GM12878 (cell line): ENCODE results near the gene CHMP1B. TPM values are rescaled to one million over a fixed set of nuclear protein-coding genes. Genes with fewer than 3 reads are reported as not detected.

Source experiments
- ASH2L ChIP-seq: fragments of 300-600, 200-600 bp; sonication (generic); IDR thresholded peaks from 2 replicates; pipeline ENCODE4 v1.6.1; 2017; ENCODE audit warnings: low read depth, mild to moderate bottlenecking, borderline replicate concordance
- BACH1 ChIP-seq: fragments of 450-650 bp; IDR thresholded peaks from 2 replicates; pipeline ENCODE4 v1.6.1; 2017; ENCODE audit warnings: mild to moderate bottlenecking, borderline replicate concordance
- BCL11A ChIP-seq: IDR thresholded peaks from 2 replicates; pipeline ENCODE4 v1.6.1; 2011; ENCODE audit warnings: low read depth, low read length
- BMI1 ChIP-seq: fragments of 450-650 bp; IDR thresholded peaks from 2 replicates; pipeline ENCODE4 v1.6.1; 2016; ENCODE audit warnings: mild to moderate bottlenecking, moderate library complexity, borderline replicate concordance
- CREB1 ChIP-seq: IDR thresholded peaks from 2 replicates; pipeline ENCODE4 v1.6.1; 2012; ENCODE audit warnings: low read depth, mild to moderate bottlenecking, inconsistent platforms
- CREM ChIP-seq: IDR thresholded peaks from 2 replicates; pipeline ENCODE4 v1.6.1; 2014; ENCODE audit warnings: antibody characterized with exemption, low read depth
- DPF2 ChIP-seq: fragments of 450-650 bp; IDR thresholded peaks from 2 replicates; pipeline ENCODE4 v1.6.1; 2017; ENCODE audit warnings: mild to moderate bottlenecking
- ELK1 ChIP-seq: IDR thresholded peaks from 2 replicates; pipeline ENCODE4 v1.6.1; 2012; ENCODE audit warnings: low read depth, low read length, improper control_type of control experiment
- FOXK2 ChIP-seq: fragments of 450-650 bp; IDR thresholded peaks from 2 replicates; pipeline ENCODE4 v1.6.1; 2017; ENCODE audit warnings: mild to moderate bottlenecking, moderate library complexity
- HDAC6 ChIP-seq: fragments of 200-600 bp; sonication (generic); IDR thresholded peaks from one replicate; pipeline ENCODE4 v1.8.0; 2017; ENCODE audit warnings: antibody characterized with exemption; ENCODE audit not compliant: unreplicated experiment
- HDGF ChIP-seq: fragments of 450-650 bp; IDR thresholded peaks from 2 replicates; pipeline ENCODE4 v1.6.1; 2016; ENCODE audit warnings: antibody characterized with exemption
- NFIC ChIP-seq: IDR thresholded peaks from 2 replicates; pipeline ENCODE4 v1.6.1; 2012; ENCODE audit warnings: low read depth, mild to moderate bottlenecking, inconsistent platforms, low read length, moderate library complexity
- NFYB ChIP-seq: IDR thresholded peaks from 2 replicates; pipeline ENCODE4 v1.6.1; 2011; ENCODE audit warnings: low read depth, mild to moderate bottlenecking, low read length, improper control_type of control experiment, moderate library complexity; ENCODE audit not compliant: insufficient read depth
- NR2F1 ChIP-seq: fragments of 450-650 bp; conservative IDR thresholded peaks from 2 replicates; pipeline ENCODE4 v1.6.1; 2017; ENCODE audit warnings: mild to moderate bottlenecking
- POLR2AphosphoS2 ChIP-seq: IDR thresholded peaks from 2 replicates; pipeline ENCODE4 v1.6.1; 2011; ENCODE audit warnings: low read depth, mild to moderate bottlenecking, low read length, improper control_type of control experiment, moderate library complexity
- RAD21 ChIP-seq: IDR thresholded peaks from 2 replicates; pipeline ENCODE4 v1.6.1; 2011; ENCODE audit warnings: mild to moderate bottlenecking, low read depth, low read length, moderate library complexity; ENCODE audit not compliant: insufficient read depth
- SIN3A ChIP-seq: IDR thresholded peaks from 2 replicates; pipeline ENCODE4 v1.6.1; 2012; ENCODE audit warnings: low read depth, low read length, improper control_type of control experiment
- SIX5 ChIP-seq: IDR thresholded peaks from 2 replicates; pipeline ENCODE4 v1.6.1; 2011; ENCODE audit warnings: mild to moderate bottlenecking, low read depth, low read length, moderate library complexity; ENCODE audit not compliant: severe bottlenecking
- SMAD1 ChIP-seq: fragments of 450-650 bp; IDR thresholded peaks from 2 replicates; pipeline ENCODE4 v1.6.1; 2018; ENCODE audit warnings: mild to moderate bottlenecking, low read depth; ENCODE audit not compliant: partially characterized antibody
- SPI1 ChIP-seq: IDR thresholded peaks from 2 replicates; pipeline ENCODE4 v1.6.1; 2011; ENCODE audit warnings: low read depth, mild to moderate bottlenecking, low read length, moderate library complexity, borderline replicate concordance; ENCODE audit not compliant: insufficient read depth
- TARDBP ChIP-seq: IDR thresholded peaks from 2 replicates; pipeline ENCODE4 v1.6.1; 2016; ENCODE audit warnings: borderline replicate concordance
- YBX1 ChIP-seq: fragments of 450-650 bp; IDR thresholded peaks from 2 replicates; pipeline ENCODE4 v1.6.1; 2016; ENCODE audit warnings: antibody characterized with exemption
- ZNF24 ChIP-seq: fragments of 450-650 bp; IDR thresholded peaks from 2 replicates; pipeline ENCODE4 v1.6.1; 2017; ENCODE audit warnings: antibody characterized with exemption, mild to moderate bottlenecking
- ZNF622 ChIP-seq: fragments of 450-650 bp; IDR thresholded peaks from 2 replicates; pipeline ENCODE4 v1.6.1; 2017; ENCODE audit warnings: mild to moderate bottlenecking, inconsistent platforms
- ZSCAN29 ChIP-seq: fragments of 450-650 bp; IDR thresholded peaks from 2 replicates; pipeline ENCODE4 v1.6.1; 2017; ENCODE audit warnings: mild to moderate bottlenecking, moderate library complexity
- ZZZ3 ChIP-seq: IDR thresholded peaks from 2 replicates; pipeline ENCODE4 v1.6.1; 2011; ENCODE audit warnings: low read depth; ENCODE audit not compliant: control insufficient read depth, insufficient read length
- polyA plus RNA-seq, 11 experiments: library from polyadenylated mRNA; depleted of rRNA in 4 of 11; unstranded in 6 of 11; stranded (reverse) in 5 of 11; fragments of >200 nt; fragmentation: Nextera tagmentation in 4 of 11; fragmentation: Illumina TruSeq in 1 of 11; extraction: Ambion mirVana in 4 of 11; extraction: Trizol in 1 of 11; gene quantifications; 1 replicate in 1 of 11; 2 replicates in 10 of 11; pipeline versions ENCODE4 v1.2.1 to v1.2.3, GENCODE V29; 2011 to 2016; ENCODE audit warnings: inconsistent platforms in 2 of 11, missing spikeins in 2 of 11, low read depth in 1 of 11
- total RNA-seq, 4 experiments: library from RNA; depleted of rRNA in 3 of 4; stranded (reverse); fragments of >200 nt in 3 of 4; fragmentation: Illumina TruSeq in 1 of 4; extraction: Trizol in 1 of 4; gene quantifications; 2 replicates each; pipeline versions ENCODE4 v1.2.1 to v1.2.3, GENCODE V29; 2013 to 2021
- TF ChIP-seq, protein P1 (sequence below): fragments of 450-650 bp; conservative IDR thresholded peaks from 2 replicates; pipeline ENCODE4 v1.6.1; 2017; ENCODE audit warnings: mild to moderate bottlenecking, moderate library complexity
- TF ChIP-seq, protein P2 (sequence below): fragments of 450-650 bp; IDR thresholded peaks from 2 replicates; pipeline ENCODE4 v1.6.1; 2017; ENCODE audit warnings: mild to moderate bottlenecking, low read depth, inconsistent platforms; ENCODE audit not compliant: poor library complexity, severe bottlenecking

CHMP1B gene
- total and polyA plus RNA-seq, 10 of the 15 experiments (the other 5 are each of a cell fraction or from before 2014, with no cell fraction given), result 8.5 to 24.0 (median 18.6) TPM

- TF ChIP-seq, protein P1, sequence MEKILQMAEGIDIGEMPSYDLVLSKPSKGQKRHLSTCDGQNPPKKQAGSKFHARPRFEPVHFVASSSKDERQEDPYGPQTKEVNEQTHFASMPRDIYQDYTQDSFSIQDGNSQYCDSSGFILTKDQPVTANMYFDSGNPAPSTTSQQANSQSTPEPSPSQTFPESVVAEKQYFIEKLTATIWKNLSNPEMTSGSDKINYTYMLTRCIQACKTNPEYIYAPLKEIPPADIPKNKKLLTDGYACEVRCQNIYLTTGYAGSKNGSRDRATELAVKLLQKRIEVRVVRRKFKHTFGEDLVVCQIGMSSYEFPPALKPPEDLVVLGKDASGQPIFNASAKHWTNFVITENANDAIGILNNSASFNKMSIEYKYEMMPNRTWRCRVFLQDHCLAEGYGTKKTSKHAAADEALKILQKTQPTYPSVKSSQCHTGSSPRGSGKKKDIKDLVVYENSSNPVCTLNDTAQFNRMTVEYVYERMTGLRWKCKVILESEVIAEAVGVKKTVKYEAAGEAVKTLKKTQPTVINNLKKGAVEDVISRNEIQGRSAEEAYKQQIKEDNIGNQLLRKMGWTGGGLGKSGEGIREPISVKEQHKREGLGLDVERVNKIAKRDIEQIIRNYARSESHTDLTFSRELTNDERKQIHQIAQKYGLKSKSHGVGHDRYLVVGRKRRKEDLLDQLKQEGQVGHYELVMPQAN, result peak; percentile 92
- TF ChIP-seq POLR2AphosphoS2, result peak; percentile 32; the same call in 1 of the 2 replicates
- no peak for TF ChIP-seq ZNF622
- peak; percentile 71 for TF ChIP-seq HDAC6
- TF ChIP-seq BMI1, result no peak
- TF ChIP-seq DPF2, result 0 out of 2 replicates have a peak, but pooled peaks have one; percentile 46
- TF ChIP-seq TARDBP, result peak; percentile 60; the same call in 1 of the 2 replicates
- TF ChIP-seq, protein P2, sequence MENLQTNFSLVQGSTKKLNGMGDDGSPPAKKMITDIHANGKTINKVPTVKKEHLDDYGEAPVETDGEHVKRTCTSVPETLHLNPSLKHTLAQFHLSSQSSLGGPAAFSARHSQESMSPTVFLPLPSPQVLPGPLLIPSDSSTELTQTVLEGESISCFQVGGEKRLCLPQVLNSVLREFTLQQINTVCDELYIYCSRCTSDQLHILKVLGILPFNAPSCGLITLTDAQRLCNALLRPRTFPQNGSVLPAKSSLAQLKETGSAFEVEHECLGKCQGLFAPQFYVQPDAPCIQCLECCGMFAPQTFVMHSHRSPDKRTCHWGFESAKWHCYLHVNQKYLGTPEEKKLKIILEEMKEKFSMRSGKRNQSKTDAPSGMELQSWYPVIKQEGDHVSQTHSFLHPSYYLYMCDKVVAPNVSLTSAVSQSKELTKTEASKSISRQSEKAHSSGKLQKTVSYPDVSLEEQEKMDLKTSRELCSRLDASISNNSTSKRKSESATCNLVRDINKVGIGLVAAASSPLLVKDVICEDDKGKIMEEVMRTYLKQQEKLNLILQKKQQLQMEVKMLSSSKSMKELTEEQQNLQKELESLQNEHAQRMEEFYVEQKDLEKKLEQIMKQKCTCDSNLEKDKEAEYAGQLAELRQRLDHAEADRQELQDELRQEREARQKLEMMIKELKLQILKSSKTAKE, result peak; percentile 8
- 0 out of 2 replicates have a peak, but pooled peaks have one; percentile 8 for TF ChIP-seq BCL11A
- no peak for TF ChIP-seq ZZZ3
- TF ChIP-seq ZSCAN29, result no peak
- TF ChIP-seq NFYB, result no peak
- peak; percentile 94 for TF ChIP-seq ELK1
- 0 out of 2 replicates have a peak, but pooled peaks have one; percentile 9 for TF ChIP-seq ZNF24
- peak; percentile 97 for TF ChIP-seq SIN3A
- TF ChIP-seq SIX5, result peak; percentile 62
- peak; percentile 94 for TF ChIP-seq FOXK2
- peak; percentile 94 for TF ChIP-seq SPI1
- TF ChIP-seq RAD21, result no peak
- no peak for TF ChIP-seq ASH2L
- TF ChIP-seq CREM, result peak; percentile 100
- TF ChIP-seq BACH1, result no peak; the same call in none of the 2 replicates
- no peak for TF ChIP-seq YBX1
- peak; percentile 36; the same call in 1 of the 2 replicates for TF ChIP-seq NFIC
- TF ChIP-seq CREB1, result peak; percentile 99
- peak; percentile 60 for TF ChIP-seq SMAD1
- TF ChIP-seq NR2F1, result peak; percentile 51
- no peak for TF ChIP-seq HDGF
Measured at GRCh38 chr18:11851146-11851805, at the start of gene CHMP1B (continued).
